Esophagus squamous epithelium (tissue), 5 donors: ENCODE measurements around the gene PCOLCE2. TPM values are rescaled to one million over a fixed set of nuclear protein-coding genes. Genes with fewer than 3 reads are reported as not detected.
A peak's percentile ranks its signal among the peaks of the same experiment; 100 is the strongest.

Source experiments
- DNase-seq: peaks from one replicate; lab custom pipeline; 2025; lab: John Stamatoyannopoulos, UW
- H3K27ac ChIP-seq, 4 donors: fragments of 200-600 bp; sonication (generic); one replicate each; pipeline ENCODE4 v1.5.1; 2016 to 2019; ENCODE audit warnings: mild to moderate bottlenecking in 1 of 4
- H3K27me3 ChIP-seq, 4 donors: fragments of 200-600 bp; sonication (generic); 1 replicate in 3 of 4; 2 replicates in 1 of 4; pipeline versions ENCODE4 v1.5.1 to v1.6.0; 2017 to 2021; ENCODE audit warnings: antibody characterized with exemption in 1 of 4
- H3K36me3 ChIP-seq, 3 donors: fragments of 200-600 bp; sonication (generic); one replicate each; pipeline ENCODE4 v1.5.1; 2016 to 2019
- H3K4me1 ChIP-seq, 3 donors: fragments of 200-600 bp; sonication (generic); one replicate each; pipeline ENCODE4 v1.5.1; 2017 to 2019
- H3K4me3 ChIP-seq, 4 donors: fragments of 200-600 bp; sonication (generic); 1 replicate in 3 of 4; 2 replicates in 1 of 4; pipeline ENCODE4 v1.5.1; 2016 to 2019; ENCODE audit warnings: mild to moderate bottlenecking in 2 of 4, moderate library complexity in 1 of 4
- H3K9me3 ChIP-seq, 3 donors: fragments of 200-600 bp; sonication (generic); one replicate each; pipeline ENCODE4 v1.5.1; 2016 to 2019
- POLR2A ChIP-seq, 4 donors: fragments of 450-650 bp; IDR thresholded peaks; one replicate each; pipeline ENCODE4 v1.6.1; 2017; ENCODE audit warnings: antibody characterized with exemption in 4 of 4, mild to moderate bottlenecking in 4 of 4, moderate library complexity in 3 of 4
- WGBS, 2 donors: methylation state at CpG; one replicate each; pipeline ENCODE4 v1.1.5; 2018; 5-methylcytosine and 5-hydroxymethylcytosine counted together
- intact Hi-C: fragments of 100-400 bp; cut with DNase I; formaldehyde crosslinking; loops from one replicate; pipeline ENCODE4 v1.15.0; 2022
- total RNA-seq, 4 donors: library from RNA; depleted of rRNA; stranded (reverse); fragments of >200 nt; gene quantifications; one replicate each; pipeline ENCODE4 v1.1.0, GENCODE V29; 2016
- TF ChIP-seq, protein P1 (sequence below), 6 experiments: fragments of 450-650 bp in 4 of 6; fragments of 200-600 bp in 2 of 6; sonication (generic) in 2 of 6; IDR thresholded peaks; one replicate each; pipeline ENCODE4 v1.5.1; 2016 to 2019; ENCODE audit warnings: antibody characterized with exemption in 6 of 6, mild to moderate bottlenecking in 4 of 6, moderate library complexity in 4 of 6
- donor health status: DM: yes; HTN: yes; CAD: no.

PCOLCE2 gene
- total RNA-seq, 4 donors from 2014 or later: 0.38 to 19.1 (median 6.4) TPM

GRCh38 chr3:142828703-142829305, 60.1 kb downstream of the PCOLCE2 start:
- peaks cover 0 to 4% (median 0%) of the 10 kb centered on the region in 4 donors for H3K27me3 ChIP-seq
- H3K36me3 ChIP-seq: no peaks in the 10 kb centered on the region
- DNase-seq: no peak
- H3K9me3 ChIP-seq: no peaks in the 10 kb centered on the region
- no peak for TF ChIP-seq POLR2A (IDR thresholded peaks at IDR 0.05)
- TF ChIP-seq, protein P1, sequence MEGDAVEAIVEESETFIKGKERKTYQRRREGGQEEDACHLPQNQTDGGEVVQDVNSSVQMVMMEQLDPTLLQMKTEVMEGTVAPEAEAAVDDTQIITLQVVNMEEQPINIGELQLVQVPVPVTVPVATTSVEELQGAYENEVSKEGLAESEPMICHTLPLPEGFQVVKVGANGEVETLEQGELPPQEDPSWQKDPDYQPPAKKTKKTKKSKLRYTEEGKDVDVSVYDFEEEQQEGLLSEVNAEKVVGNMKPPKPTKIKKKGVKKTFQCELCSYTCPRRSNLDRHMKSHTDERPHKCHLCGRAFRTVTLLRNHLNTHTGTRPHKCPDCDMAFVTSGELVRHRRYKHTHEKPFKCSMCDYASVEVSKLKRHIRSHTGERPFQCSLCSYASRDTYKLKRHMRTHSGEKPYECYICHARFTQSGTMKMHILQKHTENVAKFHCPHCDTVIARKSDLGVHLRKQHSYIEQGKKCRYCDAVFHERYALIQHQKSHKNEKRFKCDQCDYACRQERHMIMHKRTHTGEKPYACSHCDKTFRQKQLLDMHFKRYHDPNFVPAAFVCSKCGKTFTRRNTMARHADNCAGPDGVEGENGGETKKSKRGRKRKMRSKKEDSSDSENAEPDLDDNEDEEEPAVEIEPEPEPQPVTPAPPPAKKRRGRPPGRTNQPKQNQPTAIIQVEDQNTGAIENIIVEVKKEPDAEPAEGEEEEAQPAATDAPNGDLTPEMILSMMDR (IDR thresholded peaks at IDR 0.05): peak in 5 of 6 experiments; percentile 72 to 89 (median 75)
- H3K4me3 ChIP-seq: no peak overlapping the region
- WGBS, 2 donors: 28 to 31% methylated on average over 9 of the region's 9 CpGs
- intact Hi-C loops: loop anchor here (5.0 kb wide), 1 partner anchor 163 kb away; no protein-coding TSS in a partner anchor
- no peak overlapping the region for H3K27ac ChIP-seq
- H3K4me1 ChIP-seq: no peaks in the 10 kb centered on the region

GRCh38 chr3:142819179-142819578, 69.7 kb downstream of the PCOLCE2 start:
- no peak for DNase-seq
- Histone ChIP-seq H3K4me1 (no peaks in the 10 kb centered on the region), H3K36me3 (no peaks in the 10 kb centered on the region), H3K4me3 (no peak overlapping the region), H3K27me3 (peaks cover 0 to 10% (median 0%) of the 10 kb centered on the region in 4 donors), H3K27ac (no peak overlapping the region), H3K9me3 (no peaks in the 10 kb centered on the region)
- intact Hi-C loops: no loop called here
- TF ChIP-seq, protein P1 (IDR thresholded peaks at IDR 0.05): no peak
- TF ChIP-seq POLR2A (IDR thresholded peaks at IDR 0.05): no peak

GRCh38 chr3:142818651-142819050, 70.2 kb downstream of the PCOLCE2 start:
- intact Hi-C loops: no loop called here
- no peaks in the 10 kb centered on the region for H3K4me1 ChIP-seq
- DNase-seq: no peak
- WGBS, 2 donors: 87 to 94% methylated on average over 9 of the region's 9 CpGs
- peaks cover 0 to 10% (median 0%) of the 10 kb centered on the region in 4 donors for H3K27me3 ChIP-seq
- H3K9me3 ChIP-seq: no peaks in the 10 kb centered on the region
- TF ChIP-seq, protein P1 (IDR thresholded peaks at IDR 0.05): no peak
- TF ChIP-seq POLR2A (IDR thresholded peaks at IDR 0.05): no peak
- no peak overlapping the region for H3K27ac ChIP-seq
- H3K4me3 ChIP-seq: no peak overlapping the region
- H3K36me3 ChIP-seq: no peaks in the 10 kb centered on the region

- Histone ChIP-seq H3K36me3 (no peaks in the 10 kb centered on the region), H3K4me1 (no peaks in the 10 kb centered on the region), H3K4me3 (no peak overlapping the region), H3K9me3 (no peaks in the 10 kb centered on the region), H3K27me3 (peaks cover 0 to 10% (median 0%) of the 10 kb centered on the region in 4 donors), H3K27ac (no peak overlapping the region)
- no peak for DNase-seq
- intact Hi-C loops: no loop called here
- WGBS, 2 donors: 70 to 71% methylated on average over 7 of the region's 7 CpGs
- TF ChIP-seq POLR2A (IDR thresholded peaks at IDR 0.05): no peak
- TF ChIP-seq, protein P1 (IDR thresholded peaks at IDR 0.05): no peak
Observed at GRCh38 chr3:142817897-142818296, 71.0 kb downstream of the PCOLCE2 start.

DNA sequence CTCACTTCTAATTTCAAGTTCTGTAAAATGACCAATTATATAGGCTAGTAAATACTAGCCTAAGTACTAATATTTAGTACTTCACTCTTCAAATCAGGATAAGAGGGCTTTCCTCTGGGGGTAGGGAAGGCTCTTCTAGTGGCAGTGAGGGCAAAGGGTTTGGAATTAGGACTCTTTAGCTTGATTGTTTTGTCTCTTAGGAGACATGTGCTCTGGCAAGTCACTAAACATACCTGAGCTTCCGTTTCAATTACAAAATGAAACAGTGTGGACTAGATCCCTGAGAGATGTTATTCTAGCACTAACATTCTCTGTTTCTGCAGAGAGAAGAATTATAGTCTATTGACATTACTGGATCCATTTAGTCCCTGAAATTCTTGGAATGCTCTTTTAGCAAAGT, 71.5 kb downstream of the PCOLCE2 start:
- WGBS, 2 donors: 31 to 58% methylated on average over 1 of the region's 1 CpG
- DNase-seq: no peak
- intact Hi-C loops: no loop called here
- Histone ChIP-seq H3K4me1 (no peaks in the 10 kb centered on the region), H3K9me3 (no peaks in the 10 kb centered on the region), H3K4me3 (no peak overlapping the region), H3K36me3 (no peaks in the 10 kb centered on the region), H3K27me3 (peaks cover 0 to 10% (median 0%) of the 10 kb centered on the region in 4 donors), H3K27ac (no peak overlapping the region)
- TF ChIP-seq, protein P1 (IDR thresholded peaks at IDR 0.05): no peak
- no peak for TF ChIP-seq POLR2A (IDR thresholded peaks at IDR 0.05)
